ENCODE data around the gene GAK. TPM values are rescaled to one million over a fixed set of nuclear protein-coding genes. Genes with fewer than 3 reads are reported as not detected.

GAK gene
- polyA plus RNA-seq, 1 donor from 2014 or later: 58.8 TPM

- TF ChIP-seq REST (IDR thresholded peaks at IDR 0.05; ENCODE audit: borderline replicate concordance): no peak
These were observed 40.4 kb downstream of the GAK start (continued) for GRCh38 chr4:891747-892146.

- TF ChIP-seq REST (IDR thresholded peaks at IDR 0.05; ENCODE audit: borderline replicate concordance) (no peak), SMC3 (conservative IDR thresholded peaks at IDR 0.05; ENCODE audit: poor library complexity) (no peak), EP300 (conservative IDR thresholded peaks at IDR 0.05; ENCODE audit: poor library complexity, severe bottlenecking) (no peak), POLR2AphosphoS5 (IDR thresholded peaks at IDR 0.05) (no peak), MXI1 (conservative IDR thresholded peaks at IDR 0.05; ENCODE audit: poor library complexity, severe bottlenecking) (no peak), TAF1 (IDR thresholded peaks at IDR 0.05; ENCODE audit: low read depth) (no peak), EZH2 (IDR thresholded peaks at IDR 0.05; ENCODE audit: borderline replicate concordance, insufficient read depth, low read length, poor library complexity, severe bottlenecking) (no peak), CTCF (IDR thresholded peaks at IDR 0.05; ENCODE audit: poor library complexity, severe bottlenecking) (no peak), RAD21 (conservative IDR thresholded peaks at IDR 0.05) (no peak)
These were observed 42.0 kb downstream of the GAK start for GRCh38 chr4:890036-890695.

More at GRCh38 chr4:890036-890695, 42.0 kb downstream of the GAK start:
- no peak overlapping the region for H3K4me2 ChIP-seq (ENCODE audit: low read length)
- no peaks in the 10 kb centered on the region for H4K20me1 ChIP-seq (ENCODE audit: insufficient read depth)
- H2AFZ ChIP-seq (ENCODE audit: low read depth, low read length): no peak overlapping the region
- no peak overlapping the region for H3K4me3 ChIP-seq (ENCODE audit: low read length)
- no peak overlapping the region for H3K9ac ChIP-seq (ENCODE audit: low read length)
- no peaks in the 10 kb centered on the region for H3K79me2 ChIP-seq (replicated peaks; ENCODE audit: insufficient read depth, low read length)
- no peaks in the 10 kb centered on the region for H3K9me3 ChIP-seq (ENCODE audit: low read length)
- H3K27me3 ChIP-seq (ENCODE audit: insufficient read depth, low read depth, low read length): no peaks in the 10 kb centered on the region
- no peaks in the 10 kb centered on the region for H3K36me3 ChIP-seq (ENCODE audit: insufficient read depth, low read length)
- no peaks in the 10 kb centered on the region for H3K9me2 ChIP-seq (ENCODE audit: insufficient read depth, low read length)
- no peak overlapping the region for H3K27ac ChIP-seq (ENCODE audit: low read length)
- H3F3A ChIP-seq (ENCODE audit: insufficient read depth, low read length, poor library complexity, severe bottlenecking): no peaks in the 10 kb centered on the region
